HG03060 (cell line): ENCODE results near the gene RABEP2.
"Not testable (repeated sequence)": the region's sequence is repeated elsewhere in the genome, so short reads cannot be mapped to it uniquely, and the experiment has no call there.

Experiments
- ATAC-seq: cut with Tn5 transposase; IDR thresholded peaks from one replicate; pipeline ENCODE4 v1.9.1; 2021; ENCODE audit warnings: low read depth, moderate number of reproducible peaks; ENCODE audit not compliant: unreplicated experiment

The RABEP2 gene

GRCh38 chr16:28904828-28905227 lies 20.2 kb downstream of the RABEP2 start:
- no peak for ATAC-seq

- no peak for ATAC-seq
These were observed 20.7 kb downstream of the RABEP2 start for GRCh38 chr16:28904363-28904762.

- no peak for ATAC-seq
These were observed 21.5 kb downstream of the RABEP2 start for GRCh38 chr16:28903344-28904042.

GRCh38 chr16:28902909-28903308 lies 22.1 kb downstream of the RABEP2 start:
- no peak for ATAC-seq

GRCh38 chr16:28901862-28902261 lies 23.2 kb downstream of the RABEP2 start:
- no peak for ATAC-seq

- no peak for ATAC-seq
These were observed 24.4 kb downstream of the RABEP2 start for GRCh38 chr16:28900601-28901000.

- ATAC-seq, result no peak
These were observed 25.0 kb downstream of the RABEP2 start for GRCh38 chr16:28899882-28900590.

- ATAC-seq, result no peak
These were observed 26.1 kb downstream of the RABEP2 start for GRCh38 chr16:28898942-28899341.

- no peak for ATAC-seq
These were observed 26.8 kb downstream of the RABEP2 start for GRCh38 chr16:28898266-28898665.

GRCh38 chr16:28897826-28898225 lies 27.2 kb downstream of the RABEP2 start:
- no peak for ATAC-seq

- ATAC-seq, result no peak
These were observed 29.4 kb downstream of the RABEP2 start for GRCh38 chr16:28895609-28896008.

GRCh38 chr16:28893291-28893690 lies 31.7 kb downstream of the RABEP2 start:
- ATAC-seq, result no peak

GRCh38 chr16:28891964-28892890 lies 32.8 kb downstream of the RABEP2 start:
- no peak for ATAC-seq

- ATAC-seq, result not testable (repeated sequence)
These were observed 34.7 kb downstream of the RABEP2 start for GRCh38 chr16:28890355-28890754.

GRCh38 chr16:28886945-28887344 lies 38.1 kb downstream of the RABEP2 start:
- ATAC-seq, result no peak

GRCh38 chr16:28884045-28884444 lies 41.0 kb downstream of the RABEP2 start:
- ATAC-seq, result no peak

GRCh38 chr16:28883221-28883996 lies 41.6 kb downstream of the RABEP2 start:
- ATAC-seq, result no peak

- ATAC-seq, result no peak
These were observed 42.4 kb downstream of the RABEP2 start for GRCh38 chr16:28882551-28883160.

GRCh38 chr16:28881565-28881964 lies 43.5 kb downstream of the RABEP2 start:
- not testable (repeated sequence) for ATAC-seq

GRCh38 chr16:28880955-28881354 lies 44.1 kb downstream of the RABEP2 start:
- no peak for ATAC-seq
